Activated naive CD4-positive, alpha-beta T cell treated with anti-CD3 and anti-CD28 coated beads for 36 hours (primary cell): ENCODE results near the gene IDNK. TPM values are rescaled to one million over a fixed set of nuclear protein-coding genes. Genes with fewer than 3 reads are reported as not detected.

ENCODE experiments used
- CTCF ChIA-PET: fragments of 350-600 bp; sonication (Branson Sonifier 250); formaldehyde crosslinking; loops from one replicate; lab custom pipeline; 2021; ENCODE audit warnings: antibody characterized with exemption; lab: Charles Lee
- DNase-seq: peaks from one replicate; pipeline ENCODE4 v3.0.0-alpha.2; 2020
- H3K27ac Mint-ChIP-seq: one replicate; pipeline ENCODE4 v1.8.0; 2021; ENCODE audit warnings: mild to moderate bottlenecking, mixed read lengths
- H3K27me3 Mint-ChIP-seq: one replicate; pipeline ENCODE4 v1.8.0; 2021; ENCODE audit warnings: low read depth, mixed read lengths
- H3K36me3 Mint-ChIP-seq: one replicate; pipeline ENCODE4 v1.8.0; 2021; ENCODE audit warnings: low read depth, mixed read lengths
- H3K4me1 Mint-ChIP-seq: one replicate; pipeline ENCODE4 v1.8.0; 2021; ENCODE audit warnings: low read depth, mixed read lengths
- H3K4me3 Mint-ChIP-seq: one replicate; pipeline ENCODE4 v1.8.0; 2021; ENCODE audit warnings: mild to moderate bottlenecking, moderate library complexity, mixed read lengths
- H3K9me3 Mint-ChIP-seq: one replicate; pipeline ENCODE4 v1.8.0; 2021; ENCODE audit warnings: mixed read lengths
- intact Hi-C: fragments of 100-400 bp; cut with micrococcal nuclease; formaldehyde crosslinking; loops from one replicate; pipeline ENCODE4 v1.15.1; 2023
- total RNA-seq, 2 experiments: library from RNA; stranded (reverse); gene quantifications; one replicate each; pipeline ENCODE4 v1.2.3, GENCODE V29; 2021

IDNK gene
- total RNA-seq, 2 experiments from 2014 or later: 2.7 to 3.2 TPM

- no peaks in the 10 kb centered on the region for H3K4me1 Mint-ChIP-seq
- no peaks in the 10 kb centered on the region for H3K9me3 Mint-ChIP-seq
- H3K27ac Mint-ChIP-seq: no peak overlapping the region
- H3K36me3 Mint-ChIP-seq: peaks cover 6% of the 10 kb centered on the region
- no peak overlapping the region for H3K4me3 Mint-ChIP-seq
- H3K27me3 Mint-ChIP-seq: no peaks in the 10 kb centered on the region
- no peak for DNase-seq
- CTCF ChIA-PET: interaction anchor here (0.7 to 5.2 kb wide), 3 partner anchors 12 to 303 kb away, joined by 3 to 26 read pairs (median 9); no protein-coding TSS in a partner anchor
- intact Hi-C loops: no loop called here
Measured at GRCh38 chr9:83636813-83637212, 13.9 kb downstream of the IDNK start.

GRCh38 chr9:83637389-83637788 is 14.4 kb downstream of the IDNK start:
- Mint-ChIP-seq H3K4me1 (no peaks in the 10 kb centered on the region), H3K9me3 (no peaks in the 10 kb centered on the region), H3K27ac (no peak overlapping the region), H3K36me3 (peaks cover 2% of the 10 kb centered on the region), H3K4me3 (no peak overlapping the region), H3K27me3 (no peaks in the 10 kb centered on the region)
- intact Hi-C loops: no loop called here
- DNase-seq: no peak
- CTCF ChIA-PET: interaction anchor here (0.7 to 5.2 kb wide), 3 partner anchors 12 to 303 kb away, joined by 3 to 26 read pairs (median 9); no protein-coding TSS in a partner anchor

- CTCF ChIA-PET: interaction anchor here (1.2 to 5.2 kb wide), 3 partner anchors 10 to 22 kb away, joined by 5 to 26 read pairs (median 6); no protein-coding TSS in a partner anchor
- H3K9me3 Mint-ChIP-seq: no peaks in the 10 kb centered on the region
- H3K4me1 Mint-ChIP-seq: no peaks in the 10 kb centered on the region
- no peaks in the 10 kb centered on the region for H3K27me3 Mint-ChIP-seq
- no peak for DNase-seq
- no peak overlapping the region for H3K4me3 Mint-ChIP-seq
- H3K27ac Mint-ChIP-seq: no peak overlapping the region
- intact Hi-C loops: no loop called here
- H3K36me3 Mint-ChIP-seq: peaks cover 8% of the 10 kb centered on the region
Measured at GRCh38 chr9:83639266-83639665, 16.3 kb downstream of the IDNK start.

- CTCF ChIA-PET: interaction anchor here (0.5 kb wide), 1 partner anchor 11 kb away, joined by 3 read pairs; no protein-coding TSS in a partner anchor
- no peak overlapping the region for H3K4me3 Mint-ChIP-seq
- intact Hi-C loops: no loop called here
- H3K36me3 Mint-ChIP-seq: peaks cover 13% of the 10 kb centered on the region
- no peaks in the 10 kb centered on the region for H3K9me3 Mint-ChIP-seq
- no peaks in the 10 kb centered on the region for H3K27me3 Mint-ChIP-seq
- DNase-seq: no peak
- H3K4me1 Mint-ChIP-seq: no peaks in the 10 kb centered on the region
- no peak overlapping the region for H3K27ac Mint-ChIP-seq
Measured at GRCh38 chr9:83642793-83643192, 19.9 kb downstream of the IDNK start.

GRCh38 chr9:83646500-83647239 is 23.7 kb downstream of the IDNK start:
- H3K9me3 Mint-ChIP-seq: no peaks in the 10 kb centered on the region
- H3K36me3 Mint-ChIP-seq: peaks cover 11% of the 10 kb centered on the region
- H3K4me3 Mint-ChIP-seq: no peak overlapping the region
- no peaks in the 10 kb centered on the region for H3K4me1 Mint-ChIP-seq
- no peaks in the 10 kb centered on the region for H3K27me3 Mint-ChIP-seq
- intact Hi-C loops: no loop called here
- H3K27ac Mint-ChIP-seq: no peak overlapping the region
- CTCF ChIA-PET: interaction anchor here (1.4 to 3.0 kb wide), 2 partner anchors 26 to 312 kb away, joined by 4 to 11 read pairs; no protein-coding TSS in a partner anchor
- no peak for DNase-seq

- CTCF ChIA-PET: interaction anchor here (0.6 to 3.6 kb wide), 18 partner anchors 11 to 318 kb away, joined by 3 to 26 read pairs (median 5); partner anchors contain the start of gene UBQLN1
- Mint-ChIP-seq H3K27ac (no peak overlapping the region), H3K4me3 (no peak overlapping the region), H3K27me3 (no peaks in the 10 kb centered on the region), H3K4me1 (peaks cover 3% of the 10 kb centered on the region), H3K36me3 (peaks cover 20% of the 10 kb centered on the region), H3K9me3 (no peaks in the 10 kb centered on the region)
- peak; percentile 82 for DNase-seq
- intact Hi-C loops: loop anchor here (1.0 kb wide), 3 partner anchors 29 to 315 kb away; no protein-coding TSS in a partner anchor
Measured at GRCh38 chr9:83649080-83649479, 26.1 kb downstream of the IDNK start.

GRCh38 chr9:83649515-83649914 is 26.6 kb downstream of the IDNK start:
- Mint-ChIP-seq H3K4me1 (peaks cover 7% of the 10 kb centered on the region), H3K27ac (no peak overlapping the region), H3K9me3 (no peaks in the 10 kb centered on the region), H3K36me3 (peaks cover 24% of the 10 kb centered on the region), H3K27me3 (no peaks in the 10 kb centered on the region), H3K4me3 (no peak overlapping the region)
- no peak for DNase-seq
- intact Hi-C loops: loop anchor here (1.0 kb wide), 3 partner anchors 29 to 315 kb away; no protein-coding TSS in a partner anchor
- CTCF ChIA-PET: interaction anchor here (0.6 to 3.6 kb wide), 21 partner anchors 8 to 319 kb away, joined by 3 to 26 read pairs (median 5); partner anchors contain the start of genes IDNK and UBQLN1

GRCh38 chr9:83651558-83651957 is 28.6 kb downstream of the IDNK start:
- CTCF ChIA-PET: interaction anchor here (3.6 kb wide), 1 partner anchor 31 kb away, joined by 23 read pairs; no protein-coding TSS in a partner anchor

GRCh38 chr9:83652433-83652832 is 29.5 kb downstream of the IDNK start:
- Mint-ChIP-seq H3K36me3 (peaks cover 35% of the 10 kb centered on the region), H3K27me3 (no peaks in the 10 kb centered on the region), H3K4me1 (peaks cover 16% of the 10 kb centered on the region), H3K9me3 (no peaks in the 10 kb centered on the region), H3K4me3 (no peak overlapping the region), H3K27ac (no peak overlapping the region)
- no peak for DNase-seq
- intact Hi-C loops: no loop called here
- CTCF ChIA-PET: interaction anchor here (0.6 kb wide), 1 partner anchor 10 kb away, joined by 3 read pairs; no protein-coding TSS in a partner anchor

More at GRCh38 chr9:83651558-83651957, 28.6 kb downstream of the IDNK start:
- Mint-ChIP-seq H3K36me3 (peaks cover 35% of the 10 kb centered on the region), H3K9me3 (no peaks in the 10 kb centered on the region), H3K27me3 (no peaks in the 10 kb centered on the region), H3K27ac (no peak overlapping the region), H3K4me1 (peaks cover 16% of the 10 kb centered on the region), H3K4me3 (no peak overlapping the region)
- intact Hi-C loops: no loop called here
- DNase-seq: no peak

- Mint-ChIP-seq H3K4me1 (peaks cover 16% of the 10 kb centered on the region), H3K4me3 (no peak overlapping the region), H3K27me3 (no peaks in the 10 kb centered on the region), H3K27ac (no peak overlapping the region), H3K36me3 (peaks cover 40% of the 10 kb centered on the region), H3K9me3 (no peaks in the 10 kb centered on the region)
- CTCF ChIA-PET: no interaction called here
- intact Hi-C loops: no loop called here
- no peak for DNase-seq
Measured at GRCh38 chr9:83655433-83655832, 32.5 kb downstream of the IDNK start.

GRCh38 chr9:83656032-83656680 is 33.2 kb downstream of the IDNK start:
- Mint-ChIP-seq H3K36me3 (peaks cover 40% of the 10 kb centered on the region), H3K4me1 (peaks cover 16% of the 10 kb centered on the region), H3K27me3 (no peaks in the 10 kb centered on the region), H3K4me3 (no peak overlapping the region), H3K9me3 (no peaks in the 10 kb centered on the region), H3K27ac (no peak overlapping the region)
- CTCF ChIA-PET: interaction anchor here (0.8 kb wide), 1 partner anchor 14 kb away, joined by 3 read pairs; no protein-coding TSS in a partner anchor
- intact Hi-C loops: no loop called here
- DNase-seq: no peak

GRCh38 chr9:83656952-83657351 is 34.0 kb downstream of the IDNK start:
- no peak for DNase-seq
- intact Hi-C loops: no loop called here
- Mint-ChIP-seq H3K36me3 (peaks cover 44% of the 10 kb centered on the region), H3K9me3 (no peaks in the 10 kb centered on the region), H3K4me1 (peaks cover 16% of the 10 kb centered on the region), H3K4me3 (no peak overlapping the region), H3K27ac (no peak overlapping the region), H3K27me3 (no peaks in the 10 kb centered on the region)
- CTCF ChIA-PET: interaction anchor here (0.8 kb wide), 1 partner anchor 15 kb away, joined by 3 read pairs; no protein-coding TSS in a partner anchor
